ENCODE data around the gene MADD.

GRCh38 chr11:47327025-47327424 lies 57.1 kb downstream of the MADD start:
- TF ChIP-seq CTCF (IDR thresholded peaks at IDR 0.05) (no peak), POLR2A (IDR thresholded peaks at IDR 0.05) (no peak)
